CD8-positive, alpha-beta memory T cell (primary cell): ENCODE measurements around the gene GMFB. TPM values are rescaled to one million over a fixed set of nuclear protein-coding genes. Genes with fewer than 3 reads are reported as not detected.

ENCODE experiments used
- CTCF ChIA-PET: fragments of 350-600 bp; sonication (Branson Sonifier 250); formaldehyde crosslinking; loops from one replicate; lab custom pipeline; 2021; ENCODE audit warnings: antibody characterized with exemption; lab: Charles Lee
- POLR2A ChIA-PET: fragments of 350-600 bp; sonication (Branson Sonifier 250); formaldehyde crosslinking; loops from one replicate; lab custom pipeline; 2021; ENCODE audit warnings: antibody characterized with exemption; lab: Charles Lee
- DNase-seq, 5 donors: peaks; one replicate each; pipeline versions ENCODE4 v3.0.0 to v3.0.0-alpha.2; 2020 to 2022; ENCODE audit warnings: mixed read lengths in 1 of 5
- H3K27ac ChIP-seq: one replicate; pipeline ENCODE4 v1.7.0; 2013; ENCODE audit warnings: low read depth, mild to moderate bottlenecking, low read length, moderate library complexity
- H3K27me3 ChIP-seq: 2 replicates; pipeline ENCODE4 v1.7.0; 2013; ENCODE audit warnings: low read length, mild to moderate bottlenecking; ENCODE audit not compliant: insufficient read depth, poor library complexity, severe bottlenecking
- H3K36me3 ChIP-seq: 2 replicates; pipeline ENCODE4 v1.7.0; 2013; ENCODE audit warnings: mild to moderate bottlenecking, low read length, moderate library complexity; ENCODE audit not compliant: insufficient read depth
- H3K4me1 ChIP-seq: 2 replicates; pipeline ENCODE4 v1.7.0; 2013; ENCODE audit warnings: mild to moderate bottlenecking, low read length, moderate library complexity; ENCODE audit not compliant: insufficient read depth
- H3K4me3 ChIP-seq: 2 replicates; pipeline ENCODE4 v1.7.0; 2013; ENCODE audit warnings: mild to moderate bottlenecking, low read length
- H3K9me3 ChIP-seq: 2 replicates; pipeline ENCODE4 v1.7.0; 2013; ENCODE audit warnings: mild to moderate bottlenecking, low read length
- H3K27ac Mint-ChIP-seq, 8 donors: one replicate each; pipeline ENCODE4 v1.8.0; 2020 to 2021; ENCODE audit warnings: mixed read lengths in 8 of 8, mild to moderate bottlenecking in 6 of 8, inconsistent platforms in 3 of 8, moderate library complexity in 3 of 8
- H3K27me3 Mint-ChIP-seq, 2 donors: one replicate each; pipeline ENCODE4 v1.8.0; 2020 to 2021; ENCODE audit warnings: mixed read lengths in 2 of 2, mild to moderate bottlenecking in 1 of 2, moderate library complexity in 1 of 2
- H3K36me3 Mint-ChIP-seq, 3 donors: one replicate each; pipeline ENCODE4 v1.8.0; 2020 to 2021; ENCODE audit warnings: mixed read lengths in 3 of 3, inconsistent platforms in 1 of 3, mild to moderate bottlenecking in 1 of 3
- H3K4me1 Mint-ChIP-seq, 3 donors: one replicate each; pipeline ENCODE4 v1.8.0; 2020 to 2021; ENCODE audit warnings: mixed read lengths in 3 of 3, inconsistent platforms in 1 of 3, mild to moderate bottlenecking in 1 of 3
- H3K4me3 Mint-ChIP-seq, 7 donors: one replicate each; pipeline ENCODE4 v1.8.0; 2020 to 2021; ENCODE audit warnings: mixed read lengths in 7 of 7, mild to moderate bottlenecking in 6 of 7, moderate library complexity in 4 of 7, inconsistent platforms in 2 of 7
- H3K9me3 Mint-ChIP-seq, 5 donors: one replicate each; pipeline ENCODE4 v1.8.0; 2020 to 2022; ENCODE audit warnings: mixed read lengths in 5 of 5, mild to moderate bottlenecking in 3 of 5, moderate library complexity in 2 of 5, inconsistent platforms in 1 of 5
- polyA plus RNA-seq: library from polyadenylated mRNA; unstranded; fragments of 300-500 nt; fragmentation: Illumina TruSeq; gene quantifications from one replicate; pipeline ENCODE4 v1.2.3, GENCODE V29; 2021
- total RNA-seq, 2 experiments: library from RNA; stranded (reverse); gene quantifications; one replicate each; pipeline ENCODE4 v1.2.3, GENCODE V29; 2021

Gene GMFB
- total and polyA plus RNA-seq, 3 experiments from 2014 or later: 18.2 to 61.3 (median 56.4) TPM

GRCh38 chr14:54481695-54482094 is 7.1 kb downstream of the GMFB start:
- no peaks in the 10 kb centered on the region for H3K9me3 Mint-ChIP-seq
- no peaks in the 10 kb centered on the region for H3K27me3 ChIP-seq
- H3K27me3 Mint-ChIP-seq: no peaks in the 10 kb centered on the region
- peaks cover 0 to 55% (median 14%) of the 10 kb centered on the region in 3 donors for H3K36me3 Mint-ChIP-seq
- H3K4me1 Mint-ChIP-seq: peaks cover 34 to 47% (median 38%) of the 10 kb centered on the region in 3 donors
- no peak overlapping the region for H3K4me3 ChIP-seq
- H3K4me1 ChIP-seq: peaks cover 5% of the 10 kb centered on the region
- H3K36me3 ChIP-seq: peaks cover 6% of the 10 kb centered on the region
- no peak overlapping the region for H3K27ac Mint-ChIP-seq
- H3K27ac ChIP-seq: no peak overlapping the region
- ChIA-PET POLR2A (no interaction called here), CTCF (no interaction called here)
- no peak overlapping the region for H3K4me3 Mint-ChIP-seq
- H3K9me3 ChIP-seq: no peaks in the 10 kb centered on the region
- DNase-seq: no peak

DNA sequence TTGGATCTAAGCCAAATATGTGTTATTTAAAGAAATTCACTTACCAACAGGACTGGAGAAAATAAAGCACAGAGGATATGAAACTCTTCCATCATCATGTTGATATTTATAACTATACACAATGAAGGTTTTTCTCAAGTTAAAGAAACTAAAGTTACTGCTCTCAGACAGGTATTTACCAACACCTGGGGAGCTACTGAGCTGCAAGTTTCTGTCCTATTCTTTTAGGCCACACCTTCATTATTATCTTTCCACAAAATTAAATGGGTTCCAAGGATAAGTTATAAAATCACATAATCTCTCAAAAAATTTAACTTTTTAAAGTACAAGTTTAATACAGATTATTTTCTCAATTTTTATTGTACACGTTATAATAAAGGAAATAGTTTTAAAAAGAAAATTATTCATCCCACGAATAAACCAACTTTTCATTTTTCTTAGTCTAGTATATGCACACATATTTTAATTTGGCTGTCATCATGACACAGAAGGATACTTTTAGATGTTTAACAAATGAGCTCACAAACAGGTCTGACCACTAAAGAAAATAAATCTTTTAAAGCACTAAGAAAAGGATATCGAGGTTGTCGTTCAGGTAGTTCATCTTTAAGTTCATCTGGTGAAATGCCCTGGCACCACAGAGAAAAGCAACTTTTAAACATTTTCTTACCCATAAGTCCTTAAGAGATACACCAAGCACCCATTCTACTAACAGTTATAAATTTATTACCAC is 7.8 kb downstream of the GMFB start:
- no peak for DNase-seq
- Mint-ChIP-seq H3K9me3 (no peaks in the 10 kb centered on the region), H3K36me3 (peaks cover 0 to 62% (median 18%) of the 10 kb centered on the region in 3 donors), H3K4me1 (peaks cover 31 to 40% (median 31%) of the 10 kb centered on the region in 3 donors), H3K4me3 (no peak overlapping the region), H3K27ac (no peak overlapping the region), H3K27me3 (no peaks in the 10 kb centered on the region)
- peaks cover 6% of the 10 kb centered on the region for H3K36me3 ChIP-seq
- no peak overlapping the region for H3K4me3 ChIP-seq
- no peaks in the 10 kb centered on the region for H3K4me1 ChIP-seq
- no peaks in the 10 kb centered on the region for H3K9me3 ChIP-seq
- no peaks in the 10 kb centered on the region for H3K27me3 ChIP-seq
- POLR2A ChIA-PET: no interaction called here
- CTCF ChIA-PET: no interaction called here
- no peak overlapping the region for H3K27ac ChIP-seq

DNA sequence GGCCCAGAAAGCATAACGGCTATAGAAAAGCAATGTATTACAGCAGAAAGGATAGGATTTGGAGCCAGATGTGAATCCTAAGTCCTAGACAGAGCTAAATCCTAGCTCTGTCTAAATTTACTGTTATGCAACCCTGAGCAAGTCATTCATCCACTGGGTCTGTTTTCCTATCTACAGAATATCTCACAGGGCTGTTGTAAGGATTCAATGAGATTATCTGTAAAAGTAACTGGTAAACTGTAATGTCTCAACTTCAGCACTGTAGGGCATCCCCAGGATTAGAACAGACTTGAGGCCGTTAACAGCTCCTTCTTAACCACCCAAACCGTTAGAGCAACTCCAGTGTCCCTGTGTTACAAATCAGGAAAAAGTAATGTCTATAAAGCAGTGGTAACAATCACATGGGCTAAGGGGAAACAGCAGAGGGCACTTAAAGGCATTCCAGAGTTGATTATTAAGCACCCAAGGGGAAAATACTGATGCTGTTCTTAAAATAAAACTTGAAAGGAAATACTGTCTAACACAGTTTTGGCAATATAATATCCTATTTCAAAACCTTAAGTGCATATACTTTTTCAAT is 10.1 kb downstream of the GMFB start:
- Histone ChIP-seq H3K36me3 (peaks cover 6% of the 10 kb centered on the region), H3K9me3 (no peaks in the 10 kb centered on the region), H3K27me3 (no peaks in the 10 kb centered on the region), H3K4me3 (no peak overlapping the region), H3K4me1 (no peaks in the 10 kb centered on the region), H3K27ac (no peak overlapping the region)
- Mint-ChIP-seq H3K9me3 (no peaks in the 10 kb centered on the region), H3K4me1 (peaks cover 14 to 21% (median 17%) of the 10 kb centered on the region in 3 donors), H3K27me3 (no peaks in the 10 kb centered on the region), H3K4me3 (no peak overlapping the region), H3K27ac (no peak overlapping the region), H3K36me3 (peaks cover 0 to 78% (median 22%) of the 10 kb centered on the region in 3 donors)
- no peak for DNase-seq
- ChIA-PET POLR2A (no interaction called here), CTCF (interaction anchor here (1.6 kb wide), 1 partner anchor 31 kb away, joined by 3 read pairs; the partner anchor contains the start of gene CGRRF1)

DNA sequence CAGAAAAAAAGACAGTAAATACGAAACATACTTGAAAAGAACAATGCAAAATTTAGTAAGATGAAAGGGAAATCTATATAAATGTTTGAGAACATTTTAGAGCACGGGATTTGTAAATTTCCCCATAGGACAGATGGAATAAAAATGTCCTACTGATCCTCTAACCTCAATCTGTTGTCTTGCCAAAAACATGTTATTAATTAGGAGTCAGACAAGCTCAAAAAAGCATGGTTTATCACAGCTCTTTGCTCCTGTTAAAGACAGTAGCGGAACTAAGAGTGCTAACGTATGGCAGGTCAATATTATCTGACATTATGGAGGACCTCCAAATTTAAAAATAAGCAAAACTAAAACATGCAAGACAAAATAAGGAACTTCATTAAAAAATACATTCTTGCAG is 12.9 kb downstream of the GMFB start:
- Mint-ChIP-seq H3K4me3 (no peak overlapping the region), H3K27ac (peak overlapping the region in 3 of 8 donors; percentile 26 to 76 (median 44)), H3K9me3 (no peaks in the 10 kb centered on the region), H3K27me3 (no peaks in the 10 kb centered on the region), H3K4me1 (peaks cover 5 to 6% (median 6%) of the 10 kb centered on the region in 3 donors), H3K36me3 (peaks cover 0 to 72% (median 23%) of the 10 kb centered on the region in 3 donors)
- H3K4me1 ChIP-seq: no peaks in the 10 kb centered on the region
- H3K27me3 ChIP-seq: no peaks in the 10 kb centered on the region
- CTCF ChIA-PET: no interaction called here
- no peaks in the 10 kb centered on the region for H3K9me3 ChIP-seq
- POLR2A ChIA-PET: no interaction called here
- H3K27ac ChIP-seq: no peak overlapping the region
- DNase-seq: no peak
- H3K36me3 ChIP-seq: peaks cover 6% of the 10 kb centered on the region
- H3K4me3 ChIP-seq: no peak overlapping the region

DNA sequence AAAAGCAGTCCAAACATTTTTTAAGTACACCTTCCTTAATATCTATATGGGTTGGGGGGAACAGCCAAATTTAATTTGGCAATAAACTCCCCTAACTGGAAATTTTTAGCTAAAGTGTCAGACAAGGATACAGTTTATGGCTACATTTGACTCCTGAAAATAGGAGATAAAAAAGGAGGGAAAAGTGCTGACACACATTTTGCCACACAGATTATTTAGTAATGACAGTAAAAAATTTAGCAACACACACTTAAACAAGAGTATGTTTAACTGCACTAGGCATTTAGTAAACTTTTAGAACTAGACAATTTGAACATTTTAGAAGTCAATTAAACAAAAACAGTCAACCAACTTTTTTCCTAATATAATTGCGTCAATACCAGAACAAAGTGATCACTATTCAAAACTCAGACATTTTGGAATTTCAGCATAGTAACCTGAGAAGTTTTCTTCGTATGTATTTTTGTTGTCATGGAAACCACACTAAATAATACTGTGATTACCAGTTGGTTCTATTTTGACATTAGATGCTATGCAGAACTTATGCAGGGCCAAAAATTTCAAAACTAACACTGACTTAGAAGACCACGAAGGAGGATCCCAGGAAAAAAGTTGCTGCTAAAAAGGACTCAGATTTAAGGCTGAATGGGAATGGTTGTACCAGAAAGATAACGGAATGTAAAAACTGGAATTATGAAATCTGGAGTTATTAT is 13.4 kb downstream of the GMFB start:
- no peaks in the 10 kb centered on the region for H3K9me3 ChIP-seq
- H3K4me1 ChIP-seq: no peaks in the 10 kb centered on the region
- no peak overlapping the region for H3K4me3 ChIP-seq
- no peak for DNase-seq
- peak overlapping the region in 4 of 8 donors; percentile 26 to 76 (median 48) for H3K27ac Mint-ChIP-seq
- H3K4me3 Mint-ChIP-seq: no peak overlapping the region
- ChIA-PET POLR2A (no interaction called here), CTCF (no interaction called here)
- peaks cover 0 to 71% (median 24%) of the 10 kb centered on the region in 3 donors for H3K36me3 Mint-ChIP-seq
- H3K27ac ChIP-seq: no peak overlapping the region
- H3K4me1 Mint-ChIP-seq: peaks cover 5 to 6% (median 6%) of the 10 kb centered on the region in 3 donors
- H3K36me3 ChIP-seq: peaks cover 6% of the 10 kb centered on the region
- no peaks in the 10 kb centered on the region for H3K27me3 ChIP-seq
- H3K27me3 Mint-ChIP-seq: no peaks in the 10 kb centered on the region
- no peaks in the 10 kb centered on the region for H3K9me3 Mint-ChIP-seq

- H3K4me3 ChIP-seq: no peak overlapping the region
- ChIA-PET CTCF (no interaction called here), POLR2A (no interaction called here)
- H3K9me3 ChIP-seq: no peaks in the 10 kb centered on the region
- no peak overlapping the region for H3K27ac ChIP-seq
- no peaks in the 10 kb centered on the region for H3K4me1 ChIP-seq
- Mint-ChIP-seq H3K4me1 (peaks cover 5 to 6% (median 6%) of the 10 kb centered on the region in 3 donors), H3K9me3 (no peaks in the 10 kb centered on the region), H3K36me3 (peaks cover 0 to 62% (median 22%) of the 10 kb centered on the region in 3 donors), H3K27ac (no peak overlapping the region), H3K4me3 (no peak overlapping the region), H3K27me3 (peaks cover 0 to 1% of the 10 kb centered on the region in 2 donors)
- no peak for DNase-seq
- H3K36me3 ChIP-seq: peaks cover 6% of the 10 kb centered on the region
- H3K27me3 ChIP-seq: no peaks in the 10 kb centered on the region
These were observed 14.5 kb downstream of the GMFB start for GRCh38 chr14:54474232-54474793.

GRCh38 chr14:54472315-54472714 is 16.5 kb downstream of the GMFB start:
- Histone ChIP-seq H3K4me3 (no peak overlapping the region), H3K4me1 (no peaks in the 10 kb centered on the region), H3K27ac (no peak overlapping the region), H3K27me3 (no peaks in the 10 kb centered on the region), H3K36me3 (no peaks in the 10 kb centered on the region), H3K9me3 (no peaks in the 10 kb centered on the region)
- peaks cover 1 to 10% (median 8%) of the 10 kb centered on the region in 5 donors for H3K9me3 Mint-ChIP-seq
- H3K4me3 Mint-ChIP-seq: no peak overlapping the region
- ChIA-PET POLR2A (no interaction called here), CTCF (no interaction called here)
- H3K27me3 Mint-ChIP-seq: peaks cover 0 to 3% of the 10 kb centered on the region in 2 donors
- no peak overlapping the region for H3K27ac Mint-ChIP-seq
- peaks cover 3 to 6% (median 5%) of the 10 kb centered on the region in 3 donors for H3K4me1 Mint-ChIP-seq
- no peak for DNase-seq
- peaks cover 8 to 56% (median 17%) of the 10 kb centered on the region in 3 donors for H3K36me3 Mint-ChIP-seq
